Fibroblast of the aortic adventitia (primary cell): Measurements from ENCODE around the gene CTNNA2. TPM values are rescaled to one million over a fixed set of nuclear protein-coding genes. Genes with fewer than 3 reads are reported as not detected.

Source experiments
- DNase-seq: peaks from one replicate; pipeline ENCODE4 v3.0.0-alpha.2; 2010; ENCODE audit warnings: low read depth
- H3K4me3 ChIP-seq: 2 replicates; pipeline ENCODE4 v1.5.1; 2011; ENCODE audit warnings: low read depth, mild to moderate bottlenecking, control low read depth, low read length, moderate library complexity
- total RNA-seq: library from RNA; depleted of rRNA; stranded (reverse); fragments of >200 nt; gene quantifications from 2 replicates; pipeline ENCODE4 v1.2.3, GENCODE V29; 2012; ENCODE audit warnings: low replicate concordance
- TF ChIP-seq, protein P1 (sequence below): IDR thresholded peaks from 2 replicates; pipeline ENCODE4 v1.5.1; 2011; ENCODE audit warnings: mild to moderate bottlenecking, low read length, control low read depth, inconsistent platforms; ENCODE audit not compliant: insufficient read depth

The CTNNA2 gene
- total RNA-seq: 0.36 TPM in 1 of 2 replicates, not detected in the other

DNA sequence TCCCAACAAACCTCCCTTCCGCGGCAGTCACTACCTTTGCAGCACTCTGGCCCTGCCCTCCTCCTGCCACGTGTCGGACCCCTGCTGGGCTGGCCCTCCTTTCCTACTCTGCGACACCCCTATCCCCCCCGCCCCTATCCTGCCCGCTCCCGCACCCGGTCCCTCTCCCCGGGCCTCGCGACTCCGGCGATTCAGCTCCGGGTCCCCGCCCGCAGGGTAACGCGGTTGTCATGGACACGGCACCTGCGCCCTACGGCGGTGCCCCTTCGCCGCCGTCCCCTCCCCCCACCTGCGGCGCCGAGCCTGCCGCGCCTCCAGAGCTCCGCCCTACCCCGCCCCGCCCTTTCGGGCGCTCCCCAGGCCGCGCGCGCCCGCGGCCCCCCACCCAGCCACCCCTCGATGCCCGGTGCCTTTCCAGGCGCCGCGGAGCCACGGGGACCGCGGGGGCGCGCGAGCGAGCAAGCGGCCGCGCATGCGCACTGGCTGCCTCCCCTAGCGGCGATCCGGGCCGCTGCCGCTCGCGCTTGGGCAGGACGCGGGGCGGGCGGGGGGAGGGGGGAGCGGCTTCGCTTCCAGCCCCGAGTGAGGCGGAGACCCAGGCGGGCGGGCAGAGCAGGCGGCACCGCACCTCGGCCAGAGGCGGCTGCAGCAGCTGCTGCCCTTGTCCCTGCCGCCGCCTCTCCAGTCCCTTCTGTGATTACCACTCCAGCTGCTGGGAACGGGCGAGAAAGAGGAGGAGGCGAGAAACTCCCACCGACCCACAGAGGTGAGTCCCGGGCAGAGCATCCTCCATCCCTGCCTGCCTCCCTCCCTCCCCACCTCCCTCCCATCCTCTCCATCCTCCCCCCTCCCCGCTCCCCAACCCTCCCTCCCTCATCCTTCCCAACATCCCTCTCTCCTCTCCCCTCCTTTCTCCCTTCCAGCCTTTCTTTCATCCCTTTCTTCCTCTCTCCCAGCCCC lies at the start of gene CTNNA2:
TSS of gene CTNNA2 (plus strand) at position 610 of the 960 bp plus-strand sequence.
- DNase-seq: peak; percentile 0
- peak within 1 kb of the TSS; percentile 23 for H3K4me3 ChIP-seq
- TF ChIP-seq, protein P1, sequence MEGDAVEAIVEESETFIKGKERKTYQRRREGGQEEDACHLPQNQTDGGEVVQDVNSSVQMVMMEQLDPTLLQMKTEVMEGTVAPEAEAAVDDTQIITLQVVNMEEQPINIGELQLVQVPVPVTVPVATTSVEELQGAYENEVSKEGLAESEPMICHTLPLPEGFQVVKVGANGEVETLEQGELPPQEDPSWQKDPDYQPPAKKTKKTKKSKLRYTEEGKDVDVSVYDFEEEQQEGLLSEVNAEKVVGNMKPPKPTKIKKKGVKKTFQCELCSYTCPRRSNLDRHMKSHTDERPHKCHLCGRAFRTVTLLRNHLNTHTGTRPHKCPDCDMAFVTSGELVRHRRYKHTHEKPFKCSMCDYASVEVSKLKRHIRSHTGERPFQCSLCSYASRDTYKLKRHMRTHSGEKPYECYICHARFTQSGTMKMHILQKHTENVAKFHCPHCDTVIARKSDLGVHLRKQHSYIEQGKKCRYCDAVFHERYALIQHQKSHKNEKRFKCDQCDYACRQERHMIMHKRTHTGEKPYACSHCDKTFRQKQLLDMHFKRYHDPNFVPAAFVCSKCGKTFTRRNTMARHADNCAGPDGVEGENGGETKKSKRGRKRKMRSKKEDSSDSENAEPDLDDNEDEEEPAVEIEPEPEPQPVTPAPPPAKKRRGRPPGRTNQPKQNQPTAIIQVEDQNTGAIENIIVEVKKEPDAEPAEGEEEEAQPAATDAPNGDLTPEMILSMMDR: no peak

DNA sequence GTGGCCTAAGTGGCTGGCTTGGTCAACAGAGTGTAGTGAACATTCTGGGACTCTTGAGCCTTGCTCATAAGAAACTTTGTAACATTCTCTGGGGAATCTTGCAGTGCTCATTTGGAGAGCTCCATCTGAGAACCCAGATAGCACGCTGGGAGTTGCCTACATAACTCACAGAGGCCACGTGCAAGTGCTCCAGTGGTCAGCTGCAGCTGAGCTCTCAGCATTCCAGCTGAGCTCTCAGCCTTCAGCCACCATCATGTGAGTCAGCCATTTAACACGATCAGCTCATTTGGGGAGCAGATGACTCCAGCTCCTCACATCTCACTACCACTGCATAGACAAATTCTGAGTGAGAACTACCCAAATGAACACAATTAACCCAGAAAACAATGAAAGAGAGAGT lies 25.5 kb upstream of the CTNNA2 start:
- TF ChIP-seq, protein P1: no peak
- no peak overlapping the region for H3K4me3 ChIP-seq
- no peak for DNase-seq

DNA sequence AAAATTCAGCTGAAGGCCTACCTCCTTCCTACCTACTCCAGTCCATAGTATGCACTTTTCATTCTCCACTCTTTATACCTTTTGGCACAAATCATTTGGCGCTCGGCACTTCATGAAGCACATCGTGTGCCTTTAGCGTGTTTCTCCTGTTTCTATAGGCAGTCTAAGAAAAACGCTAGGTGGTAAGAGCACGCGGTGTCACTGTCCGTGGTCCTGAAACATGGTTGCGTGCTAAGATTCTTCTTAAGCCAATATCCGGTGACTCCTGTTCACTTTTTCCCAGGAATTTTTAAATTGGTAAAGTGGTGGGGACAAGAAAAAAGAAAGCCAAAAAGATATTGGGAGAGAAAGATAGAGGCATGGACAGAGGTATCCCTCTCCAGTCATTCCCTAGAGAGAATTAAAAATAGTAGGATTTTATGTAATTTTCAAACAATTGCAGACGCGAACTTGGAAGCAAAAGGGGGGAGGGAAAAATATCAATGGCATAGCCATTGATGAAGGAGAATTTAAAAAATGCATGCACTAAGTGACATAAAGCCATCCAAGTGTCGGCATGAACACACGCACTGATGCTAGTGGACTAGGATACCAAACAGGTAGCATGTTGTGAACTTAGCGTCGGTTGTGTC lies 1.4 kb upstream of the CTNNA2 start:
- TF ChIP-seq, protein P1: no peak
- DNase-seq: peak; percentile 25
- H3K4me3 ChIP-seq: no peak overlapping the region

DNA sequence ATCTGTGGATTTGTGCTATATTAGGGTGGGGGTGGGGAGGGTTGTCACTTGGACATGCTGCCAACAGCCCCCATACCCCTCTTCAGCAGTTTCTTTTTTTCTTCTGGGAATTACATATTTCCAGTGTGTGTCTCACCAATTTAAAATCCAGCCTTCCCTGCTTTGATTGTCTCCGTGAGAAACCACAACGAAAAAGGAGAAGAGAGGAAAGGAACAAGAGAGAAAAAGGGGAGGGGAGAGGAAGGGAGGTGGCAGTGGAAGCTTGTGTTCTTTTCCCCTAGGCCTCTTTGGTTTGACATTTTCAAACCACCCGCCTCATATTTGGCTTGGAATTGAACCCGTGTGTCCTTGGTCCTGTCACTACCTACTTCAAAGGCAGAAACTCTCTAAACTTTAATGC lies 860 bp downstream of the CTNNA2 start:
- no peak for DNase-seq
- TF ChIP-seq, protein P1: no peak
- no peak overlapping the region for H3K4me3 ChIP-seq

DNA sequence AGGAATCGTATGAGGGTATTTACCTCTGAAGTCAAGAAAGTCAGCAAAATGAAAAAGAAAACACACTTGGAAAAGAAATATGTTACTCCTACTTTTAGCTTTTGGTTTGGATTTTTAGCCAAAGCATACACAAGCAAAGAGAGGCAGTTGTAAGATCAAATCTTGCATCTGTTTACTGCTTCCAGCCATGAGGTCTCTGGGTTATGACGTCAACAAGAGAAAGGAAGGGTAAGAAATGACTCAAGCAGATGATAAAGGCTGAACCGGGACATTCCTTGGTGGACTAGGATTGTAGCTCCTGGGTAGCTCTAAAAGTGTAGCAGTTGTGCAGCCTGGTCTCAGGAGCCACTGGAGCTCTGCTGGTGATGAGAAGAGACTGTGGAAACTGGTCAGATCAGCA lies 16.8 kb downstream of the CTNNA2 start:
- no peak for DNase-seq
- no peak overlapping the region for H3K4me3 ChIP-seq
- TF ChIP-seq, protein P1: no peak

DNA sequence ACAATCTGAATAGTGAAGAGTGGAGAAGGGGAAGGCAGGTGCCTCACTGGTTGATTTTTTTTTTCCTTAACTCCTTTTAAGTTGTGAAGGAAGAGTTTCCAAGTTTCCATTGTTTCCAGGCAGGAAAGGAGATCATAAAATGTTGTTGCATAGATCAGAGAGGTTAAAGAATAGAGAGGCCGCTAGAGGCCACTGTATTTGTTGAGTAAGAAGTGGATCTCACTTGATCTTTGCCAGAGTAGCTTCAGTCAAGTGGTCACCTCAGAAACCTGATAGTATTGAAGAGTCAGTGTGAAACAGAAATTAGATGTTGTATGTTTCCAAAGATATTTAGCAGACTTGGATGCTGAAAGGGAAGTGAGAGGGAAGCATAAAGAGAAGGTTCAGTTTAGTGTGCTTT lies 17.6 kb downstream of the CTNNA2 start:
- TF ChIP-seq, protein P1: no peak
- no peak for DNase-seq
- H3K4me3 ChIP-seq: no peak overlapping the region
